ENCODE data around the gene IFITM2. TPM values are rescaled to one million over a fixed set of nuclear protein-coding genes. Genes with fewer than 3 reads are reported as not detected.

Gene IFITM2
- total and polyA plus RNA-seq, 2 donors (not counting 1 experiment from before 2014, with no cell fraction given): 51.2 to 714 TPM

DNA sequence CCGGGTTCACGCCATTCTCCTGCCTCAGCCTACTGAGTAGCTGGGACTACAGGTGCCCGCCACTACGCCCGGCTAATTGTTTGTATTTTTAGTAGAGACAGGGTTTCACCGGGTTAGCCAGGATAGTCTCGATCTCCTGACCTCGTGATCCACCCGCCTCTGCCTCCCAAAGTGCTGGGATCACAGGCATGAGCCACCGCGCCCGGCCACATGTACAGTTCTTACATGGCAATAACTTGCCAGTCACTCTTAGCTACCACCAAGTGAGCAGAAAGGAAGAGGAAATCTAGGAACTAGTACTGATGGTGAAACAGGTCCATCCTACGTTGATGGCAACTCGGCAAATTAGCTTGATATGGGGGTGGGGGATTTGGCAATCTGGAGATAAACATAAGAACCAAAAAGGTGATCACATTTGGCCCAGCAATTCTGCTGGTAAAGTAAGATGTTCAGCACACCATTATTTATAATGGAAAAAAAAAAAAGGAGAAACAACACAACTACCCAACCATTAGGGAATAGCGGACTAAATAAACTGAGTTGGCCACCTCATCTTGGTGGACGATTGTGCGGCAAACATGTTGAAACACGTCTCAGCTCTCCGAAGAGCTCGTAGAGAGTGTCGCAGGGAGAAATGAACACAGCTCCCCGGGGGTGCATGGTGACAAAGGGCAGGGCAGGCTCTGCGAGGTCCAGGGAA, 24.1 kb upstream of the IFITM2 start:
- H2AFZ ChIP-seq (ENCODE audit: low read length): no peak overlapping the region
- TF ChIP-seq, protein P1, sequence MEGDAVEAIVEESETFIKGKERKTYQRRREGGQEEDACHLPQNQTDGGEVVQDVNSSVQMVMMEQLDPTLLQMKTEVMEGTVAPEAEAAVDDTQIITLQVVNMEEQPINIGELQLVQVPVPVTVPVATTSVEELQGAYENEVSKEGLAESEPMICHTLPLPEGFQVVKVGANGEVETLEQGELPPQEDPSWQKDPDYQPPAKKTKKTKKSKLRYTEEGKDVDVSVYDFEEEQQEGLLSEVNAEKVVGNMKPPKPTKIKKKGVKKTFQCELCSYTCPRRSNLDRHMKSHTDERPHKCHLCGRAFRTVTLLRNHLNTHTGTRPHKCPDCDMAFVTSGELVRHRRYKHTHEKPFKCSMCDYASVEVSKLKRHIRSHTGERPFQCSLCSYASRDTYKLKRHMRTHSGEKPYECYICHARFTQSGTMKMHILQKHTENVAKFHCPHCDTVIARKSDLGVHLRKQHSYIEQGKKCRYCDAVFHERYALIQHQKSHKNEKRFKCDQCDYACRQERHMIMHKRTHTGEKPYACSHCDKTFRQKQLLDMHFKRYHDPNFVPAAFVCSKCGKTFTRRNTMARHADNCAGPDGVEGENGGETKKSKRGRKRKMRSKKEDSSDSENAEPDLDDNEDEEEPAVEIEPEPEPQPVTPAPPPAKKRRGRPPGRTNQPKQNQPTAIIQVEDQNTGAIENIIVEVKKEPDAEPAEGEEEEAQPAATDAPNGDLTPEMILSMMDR (conservative IDR thresholded peaks at IDR 0.05 in 1 of 2, IDR thresholded peaks at IDR 0.05 in 1 of 2; ENCODE audit: low read depth in 1 of 2, low read length in 2 of 2): no peak
- TF ChIP-seq EZH2 (IDR thresholded peaks at IDR 0.05; ENCODE audit: low read length, missing control alignments): no peak
- H3K9me3 ChIP-seq (ENCODE audit: control insufficient read depth, insufficient read depth, low read depth, low read length): no peaks in the 10 kb centered on the region
- H3K4me3 ChIP-seq (replicated peaks in 1 of 4; ENCODE audit: control extremely low read depth in 1 of 4, insufficient read depth in 1 of 4, low read depth in 3 of 4, low read length in 4 of 4): no peak overlapping the region
- no peaks in the 10 kb centered on the region for H3K36me3 ChIP-seq (ENCODE audit: control insufficient read depth, insufficient read depth, low read length)
- H3K9ac ChIP-seq (ENCODE audit: insufficient read depth, low read length): no peak overlapping the region
- H4K20me1 ChIP-seq (ENCODE audit: control insufficient read depth, extremely low read depth, insufficient read depth, low read length): no peaks in the 10 kb centered on the region
- no peak overlapping the region for H3K4me2 ChIP-seq (ENCODE audit: extremely low read depth, insufficient read depth, low read length)
- peaks cover 48% of the 10 kb centered on the region for H3K27me3 ChIP-seq (ENCODE audit: control insufficient read depth, insufficient read depth, low read length)
- no peaks in the 10 kb centered on the region for H3K4me1 ChIP-seq (ENCODE audit: control insufficient read depth, extremely low read depth, insufficient read depth, low read length)
- no peaks in the 10 kb centered on the region for H3K79me2 ChIP-seq (ENCODE audit: control insufficient read depth, insufficient read depth, low read length)
- DNase-seq (ENCODE audit: low read depth in 2 of 2): no peak
- H3K27ac ChIP-seq (ENCODE audit: insufficient read depth, low read length): no peak overlapping the region

DNA sequence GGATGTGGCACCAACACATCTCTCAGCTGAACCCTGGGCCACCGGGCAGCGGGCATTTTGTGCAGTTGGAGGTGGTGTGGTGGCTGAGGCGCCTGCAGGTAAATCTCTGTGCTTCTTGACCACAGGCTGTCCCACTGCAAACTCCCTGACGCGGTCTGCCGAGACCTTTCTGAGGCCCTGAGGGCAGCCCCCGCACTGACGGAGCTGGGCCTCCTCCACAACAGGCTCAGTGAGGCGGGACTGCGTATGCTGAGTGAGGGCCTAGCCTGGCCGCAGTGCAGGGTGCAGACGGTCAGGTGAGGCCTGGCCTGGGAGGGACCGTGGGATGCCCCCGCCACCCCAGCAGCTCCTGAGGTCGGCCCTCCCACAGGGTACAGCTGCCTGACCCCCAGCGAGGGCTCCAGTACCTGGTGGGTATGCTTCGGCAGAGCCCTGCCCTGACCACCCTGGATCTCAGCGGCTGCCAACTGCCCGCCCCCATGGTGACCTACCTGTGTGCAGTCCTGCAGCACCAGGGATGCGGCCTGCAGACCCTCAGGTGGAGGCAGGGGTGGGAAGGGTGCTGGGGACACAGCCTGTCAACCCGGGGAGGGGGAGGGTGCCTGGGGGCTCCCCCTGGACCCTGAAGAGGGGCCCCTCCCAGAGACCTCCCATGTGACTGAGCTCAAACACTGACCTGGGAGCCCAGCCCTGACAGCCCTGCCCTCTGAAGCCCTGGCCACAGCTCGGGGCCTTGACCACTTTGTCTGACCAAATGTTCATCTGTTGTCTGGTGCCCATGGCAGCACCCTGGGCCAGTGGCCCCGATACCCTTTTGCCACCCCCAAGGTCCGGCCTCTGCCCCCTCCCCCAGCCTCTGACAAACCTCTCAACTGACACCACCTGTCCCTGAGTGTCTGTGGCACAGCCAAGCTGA, 23.3 kb upstream of the IFITM2 start:
- Histone ChIP-seq H4K20me1 (ENCODE audit: control insufficient read depth, extremely low read depth, insufficient read depth, low read length) (no peaks in the 10 kb centered on the region), H3K27ac (ENCODE audit: insufficient read depth, low read length) (no peak overlapping the region), H3K9me3 (ENCODE audit: control insufficient read depth, insufficient read depth, low read depth, low read length) (no peaks in the 10 kb centered on the region), H3K36me3 (ENCODE audit: control insufficient read depth, insufficient read depth, low read length) (no peaks in the 10 kb centered on the region), H3K9ac (ENCODE audit: insufficient read depth, low read length) (no peak overlapping the region), H3K4me3 (replicated peaks in 1 of 4; ENCODE audit: control extremely low read depth in 1 of 4, insufficient read depth in 1 of 4, low read depth in 3 of 4, low read length in 4 of 4) (no peak overlapping the region), H3K4me2 (ENCODE audit: extremely low read depth, insufficient read depth, low read length) (no peak overlapping the region), H3K79me2 (ENCODE audit: control insufficient read depth, insufficient read depth, low read length) (no peaks in the 10 kb centered on the region), H3K27me3 (ENCODE audit: control insufficient read depth, insufficient read depth, low read length) (peaks cover 40% of the 10 kb centered on the region), H2AFZ (ENCODE audit: low read length) (no peak overlapping the region), H3K4me1 (ENCODE audit: control insufficient read depth, extremely low read depth, insufficient read depth, low read length) (no peaks in the 10 kb centered on the region)
- TF ChIP-seq, protein P1 (conservative IDR thresholded peaks at IDR 0.05 in 1 of 2, IDR thresholded peaks at IDR 0.05 in 1 of 2; ENCODE audit: low read depth in 1 of 2, low read length in 2 of 2): no peak
- no peak for DNase-seq (ENCODE audit: low read depth in 2 of 2)

Measured in fibroblast of lung (primary cell).